Astrocyte (in vitro differentiated cells and primary cell): Measurements from ENCODE around the gene TMEM221. TPM values are rescaled to one million over a fixed set of nuclear protein-coding genes. Genes with fewer than 3 reads are reported as not detected.
"Not testable (repeated sequence)": the region's sequence is repeated elsewhere in the genome, so short reads cannot be mapped to it uniquely, and the experiment has no call there.

Experiments used
- DNase-seq: peaks from one replicate; pipeline ENCODE4 v3.0.0-alpha.2; 2010; ENCODE audit warnings: low read depth
- FAIRE-seq: peaks from 2 replicates; lab custom pipeline; 2011; peaks lifted over from hg19 to GRCh38; lab: Jason Lieb, UNC
- H2AFZ ChIP-seq: 2 replicates; pipeline ENCODE4 v1.6.0; 2012; ENCODE audit warnings: low read depth, low read length, inconsistent platforms
- H3K27ac ChIP-seq: 2 replicates; pipeline ENCODE4 v1.5.1; 2011; ENCODE audit warnings: low read depth, low read length, inconsistent platforms
- H3K27me3 ChIP-seq: 2 replicates; pipeline ENCODE4 v1.6.0; 2011; ENCODE audit warnings: low read length, inconsistent platforms; ENCODE audit not compliant: insufficient read depth
- H3K36me3 ChIP-seq: 2 replicates; pipeline ENCODE4 v1.5.1; 2011; ENCODE audit warnings: low read length, inconsistent platforms; ENCODE audit not compliant: insufficient read depth
- H3K4me1 ChIP-seq: 2 replicates; pipeline ENCODE4 v1.5.1; 2011; ENCODE audit warnings: low read length, inconsistent platforms; ENCODE audit not compliant: insufficient read depth
- H3K4me2 ChIP-seq: 2 replicates; pipeline ENCODE4 v1.6.0; 2012; ENCODE audit warnings: low read length, inconsistent platforms
- H3K4me3 ChIP-seq: 2 replicates; pipeline ENCODE4 v1.5.1; 2011; ENCODE audit warnings: low read depth, mild to moderate bottlenecking, low read length, inconsistent platforms; ENCODE audit not compliant: insufficient read depth
- H3K79me2 ChIP-seq: 2 replicates; pipeline ENCODE4 v1.6.0; 2012; ENCODE audit warnings: mild to moderate bottlenecking, low read length, inconsistent platforms; ENCODE audit not compliant: insufficient read depth
- H3K9ac ChIP-seq: 2 replicates; pipeline ENCODE4 v1.6.0; 2012; ENCODE audit warnings: mild to moderate bottlenecking, low read length, inconsistent platforms
- H3K9me3 ChIP-seq: 2 replicates; pipeline ENCODE4 v1.5.1; 2012; ENCODE audit warnings: low read depth, mild to moderate bottlenecking, low read length, inconsistent platforms; ENCODE audit not compliant: insufficient read depth
- H4K20me1 ChIP-seq: 2 replicates; pipeline ENCODE4 v1.6.0; 2012; ENCODE audit warnings: low read length, inconsistent platforms; ENCODE audit not compliant: insufficient read depth
- H3K27ac Mint-ChIP-seq: one replicate; pipeline ENCODE4 v1.8.0; 2021; ENCODE audit warnings: mild to moderate bottlenecking, mixed read lengths; ENCODE audit not compliant: unreplicated experiment
- H3K27me3 Mint-ChIP-seq: one replicate; pipeline ENCODE4 v1.8.0; 2021; ENCODE audit warnings: low read depth, mixed read lengths; ENCODE audit not compliant: unreplicated experiment
- H3K36me3 Mint-ChIP-seq: one replicate; pipeline ENCODE4 v1.8.0; 2021; ENCODE audit warnings: low read depth, mixed read lengths; ENCODE audit not compliant: unreplicated experiment
- H3K4me1 Mint-ChIP-seq: one replicate; pipeline ENCODE4 v1.8.0; 2021; ENCODE audit warnings: low read depth, mixed read lengths; ENCODE audit not compliant: unreplicated experiment
- H3K4me3 Mint-ChIP-seq: one replicate; pipeline ENCODE4 v1.8.0; 2021; ENCODE audit warnings: mild to moderate bottlenecking, moderate library complexity, mixed read lengths; ENCODE audit not compliant: unreplicated experiment
- H3K9me3 Mint-ChIP-seq: one replicate; pipeline ENCODE4 v1.8.0; 2021; ENCODE audit warnings: mild to moderate bottlenecking, mixed read lengths; ENCODE audit not compliant: unreplicated experiment
- CTCF ChIP-seq: IDR thresholded peaks from 2 replicates; pipeline ENCODE4 v1.5.1; 2011; ENCODE audit warnings: low read depth, mild to moderate bottlenecking, inconsistent platforms, low read length, moderate library complexity; ENCODE audit not compliant: insufficient read depth
- EZH2 ChIP-seq: IDR thresholded peaks from 2 replicates; pipeline ENCODE4 v1.6.1; 2012; ENCODE audit warnings: mild to moderate bottlenecking, low read length, inconsistent platforms; ENCODE audit not compliant: insufficient read depth
- total RNA-seq: library from RNA; stranded (reverse); gene quantifications from 2 replicates; pipeline ENCODE4 v1.2.1, GENCODE V29; 2021

TMEM221 gene
- total RNA-seq, 1 donor from 2014 or later = 0.23 TPM

GRCh38 chr19:17475541-17476115 is 27.2 kb upstream of the TMEM221 start:
- TF ChIP-seq CTCF = no peak
- Mint-ChIP-seq H3K4me3 (no peak overlapping the region), H3K36me3 (peaks cover 10% of the 10 kb centered on the region), H3K9me3 (no peaks in the 10 kb centered on the region), H3K4me1 (peaks cover 22% of the 10 kb centered on the region), H3K27me3 (no peaks in the 10 kb centered on the region), H3K27ac (no peak overlapping the region)
- H3K79me2 ChIP-seq = peaks cover 26% of the 10 kb centered on the region
- FAIRE-seq = peak; percentile 73
- H3K4me2 ChIP-seq = peak overlapping the region; percentile 68
- peak overlapping the region; percentile 14 for H3K27ac ChIP-seq
- peak overlapping the region; percentile 61 for H2AFZ ChIP-seq
- H3K27me3 ChIP-seq = no peaks in the 10 kb centered on the region
- peak overlapping the region; percentile 48 for H3K9ac ChIP-seq
- peaks cover 10% of the 10 kb centered on the region for H4K20me1 ChIP-seq
- no peaks in the 10 kb centered on the region for H3K36me3 ChIP-seq
- no peaks in the 10 kb centered on the region for H3K9me3 ChIP-seq
- no peak overlapping the region for H3K4me3 ChIP-seq
- H3K4me1 ChIP-seq = peaks cover 35% of the 10 kb centered on the region
- peak; percentile 61 for DNase-seq

GRCh38 chr19:17475011-17475540 is 26.6 kb upstream of the TMEM221 start:
- Histone ChIP-seq H3K4me2 (peak overlapping the region; percentile 68), H3K9ac (peak overlapping the region; percentile 48), H3K4me1 (peaks cover 35% of the 10 kb centered on the region), H3K79me2 (peaks cover 24% of the 10 kb centered on the region)
- H4K20me1 ChIP-seq, H3K27me3 Mint-ChIP-seq, H3K36me3 Mint-ChIP-seq, H3K27ac ChIP-seq, H3K36me3 ChIP-seq, H2AFZ ChIP-seq, DNase-seq, FAIRE-seq, H3K4me3 Mint-ChIP-seq, H3K27me3 ChIP-seq, H3K4me3 ChIP-seq, H3K9me3 Mint-ChIP-seq, H3K9me3 ChIP-seq, H3K27ac Mint-ChIP-seq: not testable (repeated sequence)
- H3K4me1 Mint-ChIP-seq = peaks cover 22% of the 10 kb centered on the region

GRCh38 chr19:17473041-17473440 is 24.6 kb upstream of the TMEM221 start:
- peak overlapping the region; percentile 7 for H3K4me2 ChIP-seq
- H3K4me3 ChIP-seq = no peak overlapping the region
- H3K27me3 ChIP-seq = no peaks in the 10 kb centered on the region
- peaks cover 10% of the 10 kb centered on the region for H4K20me1 ChIP-seq
- H2AFZ ChIP-seq = no peak overlapping the region
- peak overlapping the region; percentile 75 for H3K4me3 Mint-ChIP-seq
- peak; percentile 83 for DNase-seq
- peaks cover 34% of the 10 kb centered on the region for H3K4me1 ChIP-seq
- H3K36me3 ChIP-seq = no peaks in the 10 kb centered on the region
- H3K79me2 ChIP-seq = peaks cover 24% of the 10 kb centered on the region
- no peaks in the 10 kb centered on the region for H3K27me3 Mint-ChIP-seq
- FAIRE-seq = peak; percentile 49
- peaks cover 10% of the 10 kb centered on the region for H3K36me3 Mint-ChIP-seq
- H3K27ac Mint-ChIP-seq = peak overlapping the region; percentile 69
- no peak overlapping the region for H3K27ac ChIP-seq
- no peaks in the 10 kb centered on the region for H3K9me3 ChIP-seq
- H3K9me3 Mint-ChIP-seq = no peaks in the 10 kb centered on the region
- TF ChIP-seq CTCF = no peak
- no peak for TF ChIP-seq EZH2
- H3K4me1 Mint-ChIP-seq = peaks cover 16% of the 10 kb centered on the region
- no peak overlapping the region for H3K9ac ChIP-seq
